ENCODE measurements around the gene ZNG1B.
A peak's percentile ranks its signal among the peaks of the same experiment; 100 is the strongest.
"Not testable (repeated sequence)": the region's sequence is repeated elsewhere in the genome, so short reads cannot be mapped to it uniquely, and the experiment has no call there.

DNA sequence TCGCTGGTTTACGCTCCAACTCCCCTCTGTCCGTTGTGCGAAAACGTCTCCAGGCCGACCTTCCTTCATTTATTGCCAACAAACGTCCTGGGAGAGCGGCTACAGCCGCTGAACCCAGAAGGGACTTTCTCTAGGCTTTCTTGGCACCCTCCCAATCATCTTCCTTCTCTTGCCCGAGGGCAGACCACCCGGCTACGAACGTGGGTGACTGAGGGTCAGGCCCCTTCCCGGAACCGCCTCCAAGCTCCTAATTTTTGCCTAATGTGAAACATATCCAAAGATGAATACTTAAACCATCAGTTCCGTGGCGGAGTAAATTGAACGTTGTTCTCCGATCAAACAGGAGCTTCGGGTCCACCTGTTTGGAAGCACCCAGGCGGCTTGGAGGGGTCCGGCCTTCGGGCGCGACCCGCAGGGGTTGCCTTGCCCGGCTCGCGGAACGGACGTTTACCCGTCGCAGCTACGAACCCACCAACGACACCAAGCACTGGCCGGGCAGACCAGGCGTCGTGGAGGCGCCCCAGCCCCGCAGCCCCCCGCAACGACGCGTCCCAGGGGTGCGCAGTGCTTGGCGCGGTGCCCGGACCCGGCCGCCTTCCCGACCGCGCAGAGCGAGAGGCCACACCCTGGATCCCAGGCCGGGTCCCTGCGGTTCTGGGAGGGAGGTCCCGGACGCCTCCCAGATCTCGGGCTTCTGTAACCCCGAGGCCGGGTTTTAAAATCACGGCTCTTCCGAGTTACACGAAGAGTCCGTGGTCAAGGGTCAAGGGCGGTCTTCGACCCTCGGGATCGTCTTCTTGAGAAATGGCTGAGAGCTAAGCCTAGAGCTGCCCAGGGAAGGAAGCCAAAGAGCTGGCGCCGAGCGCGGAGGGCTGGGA is 65.0 kb downstream of the ZNG1B start:
- not testable (repeated sequence) for TF ChIP-seq STAT1 (IDR thresholded peaks at IDR 0.05; ENCODE audit: unreplicated experiment); POLR2AphosphoS5 (IDR thresholded peaks at IDR 0.05; ENCODE audit: low read depth); CTCF (conservative IDR thresholded peaks at IDR 0.05; ENCODE audit: low read depth in 2 of 2); ETS1 (IDR thresholded peaks at IDR 0.05); REST (IDR thresholded peaks at IDR 0.05; ENCODE audit: unreplicated experiment)
- peak; percentile 89 for TF ChIP-seq EZH2 (IDR thresholded peaks at IDR 0.05; ENCODE audit: low read depth, unreplicated experiment)
